Smooth muscle cell (in vitro differentiated cells): Measurements from ENCODE around the gene PDE2A. TPM values are rescaled to one million over a fixed set of nuclear protein-coding genes. Genes with fewer than 3 reads are reported as not detected.
A peak's percentile ranks its signal among the peaks of the same experiment; 100 is the strongest.

ENCODE experiments used
- DNase-seq: peaks from one replicate; lab custom pipeline; 2025; ENCODE audit not compliant: unreplicated experiment; lab: John Stamatoyannopoulos, UW
- H2AFZ ChIP-seq: fragments of 200-600 bp; sonication (generic); 2 replicates; pipeline ENCODE4 v1.6.0; 2016; ENCODE audit warnings: antibody characterized with exemption, low read depth, mild to moderate bottlenecking
- H3F3A ChIP-seq: fragments of 200-600 bp; sonication (generic); 2 replicates; pipeline ENCODE4 v1.6.0; 2017; ENCODE audit warnings: antibody characterized with exemption, low read depth
- H3K27ac ChIP-seq: fragments of 200-600 bp; sonication (generic); 2 replicates; pipeline ENCODE4 v1.5.1; 2016; ENCODE audit warnings: low read depth, mild to moderate bottlenecking
- H3K27me3 ChIP-seq: fragments of 200-600 bp; sonication (generic); 2 replicates; pipeline ENCODE4 v1.6.1; 2016; ENCODE audit warnings: low read depth, mild to moderate bottlenecking
- H3K36me3 ChIP-seq: fragments of 200-600 bp; sonication (generic); 2 replicates; pipeline ENCODE4 v1.5.1; 2016; ENCODE audit warnings: low read depth
- H3K4me1 ChIP-seq: fragments of 200-600 bp; sonication (generic); 2 replicates; pipeline ENCODE4 v1.5.1; 2016; ENCODE audit warnings: low read depth
- H3K4me2 ChIP-seq: fragments of 200-600 bp; sonication (generic); 2 replicates; pipeline ENCODE4 v1.6.0; 2016; ENCODE audit warnings: mild to moderate bottlenecking
- H3K4me3 ChIP-seq: fragments of 200-600 bp; sonication (generic); 2 replicates; pipeline ENCODE4 v1.5.1; 2016; ENCODE audit warnings: mild to moderate bottlenecking
- H3K79me2 ChIP-seq: fragments of 200-600 bp; sonication (generic); 2 replicates; pipeline ENCODE4 v1.6.0; 2016; ENCODE audit warnings: low read depth, mild to moderate bottlenecking
- H3K9ac ChIP-seq: fragments of 200-600 bp; sonication (generic); 2 replicates; pipeline ENCODE4 v1.6.0; 2016; ENCODE audit warnings: low read depth
- H3K9me3 ChIP-seq: fragments of 200-600 bp; sonication (generic); replicated peaks from 2 replicates; pipeline ENCODE4 v1.5.1; 2016; ENCODE audit warnings: low read depth
- H4K20me1 ChIP-seq: fragments of 200-600 bp; sonication (generic); 2 replicates; pipeline ENCODE4 v1.6.0; 2016; ENCODE audit warnings: low read depth
- WGBS: methylation state at CpG from one replicate; pipeline ENCODE4 v1.1.7; 2016; ENCODE audit warnings: low lambda C conversion rate; 5-methylcytosine and 5-hydroxymethylcytosine counted together
- polyA plus RNA-seq: library from polyadenylated mRNA; unstranded; fragments of >200 nt; fragmentation: Nextera tagmentation; extraction: Ambion mirVana; gene quantifications from 2 replicates; pipeline ENCODE4 v1.2.1, GENCODE V29; 2016
- total RNA-seq: library from RNA; depleted of rRNA; stranded (reverse); fragments of >200 nt; gene quantifications from 2 replicates; pipeline ENCODE4 v1.2.3, GENCODE V29; 2014
- TF ChIP-seq, protein P1 (sequence below): fragments of 200-600 bp; sonication (generic); IDR thresholded peaks from 2 replicates; pipeline ENCODE4 v1.5.1; 2017; ENCODE audit warnings: borderline replicate concordance, mild to moderate bottlenecking, antibody characterized with exemption; ENCODE audit not compliant: insufficient read depth, poor library complexity, severe bottlenecking

Gene PDE2A
- total and polyA plus RNA-seq, 2 experiments from 2014 or later, result 1.0 TPM; not detected in 1

DNA sequence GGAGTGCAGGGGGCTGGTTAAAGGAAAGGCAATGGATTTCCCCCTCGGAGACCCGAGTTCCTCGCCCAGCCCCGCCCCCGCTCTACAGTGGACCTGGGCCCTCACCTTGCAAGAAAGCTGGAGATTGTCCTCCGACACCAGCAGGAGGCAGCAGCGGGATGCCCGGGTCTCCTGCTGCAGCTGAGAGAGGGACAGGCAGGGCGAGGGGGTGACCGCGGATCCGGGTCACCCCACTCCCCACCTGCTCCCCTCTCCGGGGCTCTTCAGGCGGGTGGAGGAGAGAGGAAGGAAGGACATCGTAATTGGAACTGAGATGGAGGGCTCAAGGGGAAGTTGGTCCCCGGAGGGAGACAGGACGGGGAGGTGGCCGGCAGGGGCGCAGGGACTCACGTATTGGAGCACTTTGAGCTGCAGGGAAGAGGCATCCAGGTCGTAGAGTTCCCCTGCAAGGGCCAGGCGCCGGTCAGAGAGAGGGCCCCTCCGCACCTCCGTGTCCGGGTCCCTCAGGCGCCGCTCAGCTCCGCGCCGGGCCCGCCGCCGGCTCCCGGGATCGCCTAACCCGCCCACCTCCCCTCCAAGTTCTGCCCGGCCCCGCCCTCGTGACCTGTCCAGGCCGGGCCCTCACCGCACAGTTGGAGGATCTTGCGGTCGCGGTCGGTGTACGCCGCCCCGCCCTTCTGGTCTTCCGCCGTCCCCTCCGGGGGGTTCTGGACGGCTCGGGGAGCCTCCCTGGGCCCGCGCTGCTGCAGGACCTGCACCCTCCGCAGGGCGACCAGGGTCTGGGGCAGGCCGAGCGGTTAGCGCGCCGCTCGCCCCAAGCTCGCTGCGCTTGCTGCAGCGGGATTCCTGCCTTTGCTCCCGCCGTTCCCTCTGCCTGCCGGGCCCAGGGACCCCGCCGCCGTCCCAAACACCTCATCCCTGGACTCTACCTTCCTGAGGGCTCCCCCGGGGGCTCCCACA lies 84.1 kb downstream of the PDE2A start:
- DNase-seq, result no peak
- Histone ChIP-seq H2AFZ (no peak overlapping the region), H3K9ac (no peak overlapping the region), H3K27ac (no peak overlapping the region), H3K79me2 (no peaks in the 10 kb centered on the region), H4K20me1 (no peaks in the 10 kb centered on the region), H3K4me1 (peaks cover 1% of the 10 kb centered on the region), H3F3A (no peaks in the 10 kb centered on the region), H3K4me2 (peak overlapping the region; percentile 91), H3K27me3 (peaks cover 95% of the 10 kb centered on the region), H3K9me3 (no peaks in the 10 kb centered on the region), H3K4me3 (peak overlapping the region; percentile 51), H3K36me3 (no peaks in the 10 kb centered on the region)
- 1% methylated on average over 69 of the region's 74 CpGs for WGBS
- TF ChIP-seq, protein P1, sequence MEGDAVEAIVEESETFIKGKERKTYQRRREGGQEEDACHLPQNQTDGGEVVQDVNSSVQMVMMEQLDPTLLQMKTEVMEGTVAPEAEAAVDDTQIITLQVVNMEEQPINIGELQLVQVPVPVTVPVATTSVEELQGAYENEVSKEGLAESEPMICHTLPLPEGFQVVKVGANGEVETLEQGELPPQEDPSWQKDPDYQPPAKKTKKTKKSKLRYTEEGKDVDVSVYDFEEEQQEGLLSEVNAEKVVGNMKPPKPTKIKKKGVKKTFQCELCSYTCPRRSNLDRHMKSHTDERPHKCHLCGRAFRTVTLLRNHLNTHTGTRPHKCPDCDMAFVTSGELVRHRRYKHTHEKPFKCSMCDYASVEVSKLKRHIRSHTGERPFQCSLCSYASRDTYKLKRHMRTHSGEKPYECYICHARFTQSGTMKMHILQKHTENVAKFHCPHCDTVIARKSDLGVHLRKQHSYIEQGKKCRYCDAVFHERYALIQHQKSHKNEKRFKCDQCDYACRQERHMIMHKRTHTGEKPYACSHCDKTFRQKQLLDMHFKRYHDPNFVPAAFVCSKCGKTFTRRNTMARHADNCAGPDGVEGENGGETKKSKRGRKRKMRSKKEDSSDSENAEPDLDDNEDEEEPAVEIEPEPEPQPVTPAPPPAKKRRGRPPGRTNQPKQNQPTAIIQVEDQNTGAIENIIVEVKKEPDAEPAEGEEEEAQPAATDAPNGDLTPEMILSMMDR, result peak; percentile 58

DNA sequence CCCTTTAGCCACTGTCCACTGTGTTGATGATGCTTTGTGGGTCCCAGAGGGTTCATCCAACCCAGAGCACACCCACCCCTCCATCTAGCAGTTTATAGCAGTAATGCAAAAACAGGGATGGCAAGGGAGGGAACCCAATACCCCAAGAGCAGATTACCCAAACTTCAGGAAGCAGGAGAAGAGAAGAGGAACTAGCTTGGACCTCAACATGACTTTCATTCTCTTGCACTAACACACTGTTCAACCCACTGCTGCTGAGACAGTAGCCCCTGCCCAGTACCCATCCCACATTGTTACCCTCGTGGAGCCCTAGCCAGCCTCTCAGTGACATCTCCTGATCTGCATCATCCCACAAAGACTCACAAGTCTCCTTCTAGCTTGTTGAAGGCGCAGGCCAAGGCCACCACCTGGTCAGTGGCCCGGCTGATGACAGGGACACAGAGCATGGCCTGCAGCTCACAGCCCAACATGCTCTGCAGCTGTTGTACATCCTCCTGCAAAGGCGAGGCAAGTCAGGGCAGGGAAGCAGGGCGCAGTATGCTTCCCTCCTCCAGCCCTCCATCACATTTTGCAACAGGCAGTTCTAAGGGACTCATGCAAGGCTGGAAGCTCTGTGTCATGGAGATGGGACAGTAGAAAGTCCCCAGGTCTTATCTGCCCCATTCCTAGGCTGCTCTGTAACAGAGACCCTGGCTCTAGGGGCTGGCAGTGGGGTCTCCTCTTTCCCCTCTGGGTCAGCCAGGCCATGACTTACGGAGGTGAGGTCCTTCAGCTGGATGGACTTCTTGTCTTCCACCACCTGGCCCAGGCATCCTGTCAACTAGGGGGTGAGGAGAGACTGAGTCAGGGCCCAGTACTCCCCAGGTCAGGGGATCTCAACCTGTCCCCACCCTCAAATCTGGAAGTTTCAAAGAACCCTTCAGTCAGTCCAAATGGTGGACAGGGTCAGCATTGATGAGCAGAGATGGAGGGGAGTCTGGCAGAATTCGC lies 85.5 kb downstream of the PDE2A start:
- Histone ChIP-seq H3K36me3 (no peaks in the 10 kb centered on the region), H3K4me1 (no peaks in the 10 kb centered on the region), H2AFZ (no peak overlapping the region), H3K27me3 (peaks cover 97% of the 10 kb centered on the region), H3K79me2 (no peaks in the 10 kb centered on the region), H3K4me2 (no peak overlapping the region), H3K27ac (no peak overlapping the region), H3K9ac (no peak overlapping the region), H3F3A (no peaks in the 10 kb centered on the region), H4K20me1 (no peaks in the 10 kb centered on the region), H3K4me3 (no peak overlapping the region), H3K9me3 (no peaks in the 10 kb centered on the region)
- no peak for DNase-seq
- TF ChIP-seq, protein P1, result no peak
- 88% methylated on average over 7 of the region's 7 CpGs for WGBS

DNA sequence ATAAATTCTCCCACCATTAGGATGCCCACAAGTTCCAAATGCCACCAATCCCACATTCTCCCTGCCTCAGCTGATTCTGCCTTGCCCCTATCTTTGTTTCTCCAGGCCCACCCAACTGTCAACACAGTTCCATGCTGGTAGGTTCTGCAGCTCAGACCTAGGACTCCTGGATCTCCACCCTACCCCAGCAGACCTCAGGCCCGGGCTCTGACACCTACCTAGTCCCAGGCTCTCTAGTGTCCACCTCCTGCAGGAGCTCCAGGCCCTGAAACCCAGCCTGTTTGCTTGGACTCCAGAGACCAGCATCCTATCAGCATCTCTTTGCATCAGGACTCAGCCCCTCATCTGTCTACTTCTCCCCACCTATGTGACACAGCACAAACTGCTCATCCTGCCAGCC lies 86.5 kb downstream of the PDE2A start:
- Histone ChIP-seq H3K27ac (no peak overlapping the region), H2AFZ (no peak overlapping the region), H3K4me2 (no peak overlapping the region), H3K4me3 (no peak overlapping the region), H3K9me3 (no peaks in the 10 kb centered on the region), H3K36me3 (no peaks in the 10 kb centered on the region), H3K4me1 (no peaks in the 10 kb centered on the region), H3K27me3 (peaks cover 97% of the 10 kb centered on the region), H4K20me1 (no peaks in the 10 kb centered on the region), H3K9ac (no peak overlapping the region), H3K79me2 (no peaks in the 10 kb centered on the region), H3F3A (no peaks in the 10 kb centered on the region)
- 86% methylated on average over 1 of the region's 1 CpG for WGBS
- no peak for DNase-seq
- TF ChIP-seq, protein P1, result no peak
